NCI-H226 (cell line): Measurements from ENCODE around the gene MROH9.

Source experiments
- DNase-seq: peaks from one replicate; pipeline ENCODE4 v3.0.0-alpha.2; 2015

MROH9 gene

DNA sequence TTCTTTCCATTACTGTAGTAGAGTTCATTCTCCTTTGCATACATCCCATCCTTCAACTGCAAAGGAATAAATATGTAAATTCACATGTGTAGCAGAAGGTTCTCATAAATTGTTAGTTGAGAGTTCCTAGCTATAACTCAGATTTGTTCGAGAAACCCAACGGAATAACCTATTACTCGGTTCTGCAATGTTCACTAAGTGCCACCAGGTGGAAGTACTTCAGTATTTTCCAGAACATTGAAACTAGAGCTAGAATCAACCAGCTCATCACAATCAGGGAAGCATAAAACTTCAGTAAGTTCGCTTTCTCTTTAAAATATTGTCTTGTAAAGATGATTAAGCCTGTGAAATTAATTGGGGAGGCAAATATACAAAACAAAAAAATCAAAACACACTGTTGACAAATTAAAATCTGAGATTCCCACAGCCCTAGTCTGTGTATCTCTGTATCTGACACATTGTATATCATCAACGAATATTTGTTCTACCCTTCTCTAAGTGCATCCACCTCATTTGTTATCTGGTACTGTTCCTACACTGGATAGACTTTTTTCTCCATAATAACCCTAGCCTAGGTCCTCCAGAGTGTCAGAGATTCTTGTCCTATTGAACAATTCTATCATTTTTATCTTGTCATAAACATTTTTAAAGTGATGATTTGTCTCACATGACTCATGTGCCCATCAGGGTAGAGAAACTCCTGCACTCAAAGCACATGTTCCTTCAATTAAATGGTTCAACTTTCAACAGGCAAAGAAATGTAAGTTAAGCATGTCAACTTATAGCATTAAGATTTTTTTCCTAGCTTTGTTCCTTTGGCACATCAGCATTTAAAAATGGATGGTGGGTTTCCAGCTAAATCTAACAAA, 31.9 kb downstream of the MROH9 start:
- DNase-seq = peak; percentile 12

DNA sequence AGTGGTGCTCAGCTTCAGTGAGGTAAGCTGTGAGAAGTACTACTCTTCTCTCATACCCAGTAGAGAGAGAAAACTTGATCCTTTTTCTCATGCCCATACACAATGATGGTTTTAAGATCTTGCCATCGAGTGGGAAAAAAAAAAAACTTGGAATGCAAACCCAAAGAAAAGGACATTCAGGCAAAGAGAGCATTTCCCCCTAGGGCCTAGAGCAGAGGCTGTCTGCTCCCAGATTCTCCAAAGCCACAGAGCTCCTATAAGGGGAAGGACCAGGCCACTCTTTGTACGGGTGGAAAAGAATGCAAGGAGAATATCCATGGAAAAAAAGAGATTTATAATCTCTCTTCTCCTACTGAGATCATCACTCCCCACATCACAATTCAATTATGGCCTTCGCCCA, 34.9 kb downstream of the MROH9 start:
- DNase-seq = no peak

DNA sequence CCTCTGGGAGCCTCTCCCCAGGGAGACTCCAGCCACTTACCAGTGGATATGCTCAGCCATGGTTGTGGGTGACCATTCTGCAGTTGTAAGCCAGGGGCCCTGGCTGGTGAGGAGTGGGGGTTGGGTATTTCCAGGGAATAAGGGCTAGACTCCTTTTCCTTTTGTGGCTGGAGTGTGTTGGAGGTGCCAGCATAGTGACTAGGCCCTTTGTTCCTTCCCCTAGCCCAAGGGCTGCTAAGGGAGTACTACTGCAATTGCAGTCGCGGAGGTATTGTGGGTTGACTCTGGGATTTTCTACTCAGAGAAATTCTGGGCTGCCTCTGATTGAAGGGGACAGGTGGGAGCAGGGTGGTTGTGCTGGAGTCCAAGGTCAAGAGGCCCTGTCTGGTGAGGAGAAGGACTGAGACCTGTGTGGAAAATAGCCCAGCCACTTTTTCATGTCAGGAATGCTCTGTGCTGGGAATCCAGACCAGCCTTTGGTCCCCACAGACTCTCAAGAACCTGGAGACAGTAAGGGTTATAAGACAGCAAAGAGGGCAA, 43.1 kb downstream of the MROH9 start:
- DNase-seq = no peak

DNA sequence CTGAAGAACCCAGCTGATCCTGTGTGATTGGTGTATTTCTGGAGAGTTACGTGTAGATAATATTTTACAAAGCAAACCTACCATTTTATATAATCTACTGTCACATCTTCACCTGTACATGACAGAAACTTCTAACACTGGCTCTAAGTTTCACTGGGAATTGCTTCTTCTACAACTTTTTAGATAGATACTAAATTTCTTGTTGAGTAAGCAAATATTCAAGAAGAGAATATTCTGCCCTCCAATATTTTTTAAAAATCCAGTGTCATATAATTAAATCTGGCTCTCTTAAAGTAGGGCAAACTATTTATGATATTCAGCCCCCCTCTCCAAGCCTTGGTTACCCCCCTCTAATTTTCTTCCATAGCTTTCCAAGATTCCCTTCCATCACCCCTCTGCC, 50.1 kb downstream of the MROH9 start:
- DNase-seq = no peak

DNA sequence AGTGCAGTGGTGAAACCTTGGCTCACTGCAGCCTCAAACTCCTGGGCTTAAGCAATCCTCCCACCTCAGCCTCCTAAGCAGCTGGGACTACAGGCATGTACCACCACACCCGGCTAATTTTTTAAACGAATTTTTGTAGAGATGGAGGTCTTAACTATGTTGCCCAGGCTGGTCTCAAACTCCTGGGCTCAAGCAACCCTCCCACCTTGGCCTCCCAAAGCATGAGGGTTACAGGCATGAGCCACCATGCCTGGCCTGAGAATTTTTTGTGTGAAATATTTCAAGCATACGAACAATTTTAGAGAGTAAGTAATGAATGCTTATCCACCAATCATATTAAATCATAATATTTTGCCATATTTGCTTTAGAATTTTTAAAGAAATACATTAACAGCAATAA, 51.6 kb downstream of the MROH9 start:
- DNase-seq = no peak

DNA sequence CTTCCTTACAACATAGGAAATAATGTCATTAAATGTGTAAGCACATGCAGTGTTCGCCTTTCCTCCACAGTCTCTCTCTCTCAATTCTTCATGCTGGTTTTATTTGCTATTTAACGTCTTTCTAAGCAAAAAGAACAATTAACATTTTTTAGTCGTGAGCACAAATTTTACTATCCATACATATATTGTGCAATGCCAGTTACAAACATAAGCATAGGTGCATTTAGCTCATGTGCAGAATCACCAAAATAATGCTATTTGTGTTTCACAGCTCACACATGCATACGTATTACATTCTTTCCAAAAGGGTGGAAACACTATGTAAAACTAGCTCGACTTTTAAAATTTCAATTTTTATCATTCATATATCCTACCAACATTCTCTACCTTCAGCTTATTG, 52.1 kb downstream of the MROH9 start:
- DNase-seq = no peak

DNA sequence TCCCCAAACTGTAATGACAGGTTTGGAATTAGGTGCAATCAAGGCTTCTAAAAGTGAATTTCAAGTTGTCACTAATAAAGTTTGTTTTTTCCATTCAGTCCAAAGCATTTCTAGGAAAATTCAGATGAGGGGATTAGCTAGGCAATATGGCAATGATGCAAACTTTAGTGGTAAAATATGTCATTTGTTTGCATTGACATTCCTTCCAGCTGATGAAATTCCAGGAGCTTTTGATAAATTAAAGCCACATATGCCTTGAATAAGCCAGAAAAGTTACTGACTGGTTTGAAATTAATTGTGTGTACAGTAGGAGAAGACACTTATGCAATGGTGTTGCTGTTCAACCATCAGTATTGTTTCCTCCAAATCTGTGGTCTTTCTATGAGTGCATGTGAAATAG, 57.8 kb downstream of the MROH9 start:
- no peak for DNase-seq

DNA sequence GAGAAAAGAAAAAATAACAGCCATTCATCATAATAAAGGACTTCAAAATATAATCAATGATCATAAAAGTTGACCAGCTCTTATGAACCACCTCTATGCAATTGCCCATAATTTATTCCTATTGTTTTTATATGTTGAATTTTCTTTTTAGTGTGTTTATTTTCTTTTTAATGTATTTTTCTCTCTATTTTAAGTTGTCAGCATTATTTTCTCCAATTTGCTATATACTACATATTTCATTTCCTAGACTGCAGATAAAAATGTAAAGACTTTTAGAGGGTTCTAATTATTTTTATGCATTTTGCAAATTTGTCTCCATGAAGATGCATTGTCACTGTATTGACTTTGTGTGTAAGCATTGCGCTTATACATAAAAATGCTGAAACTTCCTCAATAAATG, 58.4 kb downstream of the MROH9 start:
- DNase-seq = no peak

DNA sequence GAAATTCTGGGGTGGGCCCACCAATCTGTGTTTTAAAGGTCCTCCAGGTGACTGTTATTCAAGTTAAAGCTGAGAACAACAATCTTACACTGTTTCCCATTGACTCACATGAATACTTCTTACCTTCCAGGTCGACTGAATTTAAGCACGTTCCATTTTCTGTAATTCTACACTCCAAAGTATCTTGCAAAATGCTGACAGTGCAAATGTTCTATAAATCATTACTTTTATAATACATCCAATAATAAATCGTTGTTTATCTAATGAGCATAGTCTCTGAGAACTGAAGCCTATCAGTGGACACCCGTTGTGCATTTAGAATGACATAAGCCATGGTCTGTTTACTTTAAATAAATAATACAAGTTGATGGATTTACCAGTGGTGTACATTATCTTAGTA, 79.5 kb downstream of the MROH9 start:
- no peak for DNase-seq

DNA sequence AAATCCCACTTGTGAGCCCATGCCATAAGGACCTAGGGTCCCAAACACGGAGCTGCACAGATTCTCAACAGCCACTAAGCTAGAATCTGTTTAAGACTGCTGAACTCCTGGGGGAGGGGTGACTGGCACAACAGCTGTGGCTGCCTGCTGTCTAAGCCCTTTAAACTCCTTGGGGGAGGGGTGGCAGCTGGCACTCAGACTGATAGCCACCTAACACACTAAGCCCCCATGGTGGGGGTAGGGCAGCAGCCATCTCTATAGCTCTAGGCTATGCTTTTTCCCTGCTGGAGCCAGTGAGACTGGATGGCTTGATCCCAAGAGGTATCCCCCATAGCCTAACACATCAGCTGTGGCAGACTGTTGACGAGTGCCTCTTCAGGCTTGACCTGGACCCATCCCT, 82.1 kb downstream of the MROH9 start:
- no peak for DNase-seq

DNA sequence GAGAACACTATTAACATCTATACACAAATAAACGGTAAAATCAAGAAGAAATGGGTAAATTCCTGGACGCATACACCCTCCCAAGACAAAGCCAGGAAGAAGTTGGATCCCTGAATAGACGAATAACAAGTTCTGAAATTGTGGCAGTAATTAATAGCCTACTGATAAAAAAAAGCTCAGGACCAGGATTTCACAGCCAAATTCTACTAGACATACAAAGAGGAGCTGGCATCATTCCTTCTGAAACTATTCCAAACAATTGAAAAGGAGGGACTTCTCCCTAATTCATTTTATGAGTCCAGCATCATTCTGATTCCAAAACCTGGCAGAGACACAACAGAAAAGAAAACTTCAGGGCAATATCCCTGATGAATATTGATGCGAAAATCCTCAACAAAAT, 84.6 kb downstream of the MROH9 start:
- DNase-seq = no peak

DNA sequence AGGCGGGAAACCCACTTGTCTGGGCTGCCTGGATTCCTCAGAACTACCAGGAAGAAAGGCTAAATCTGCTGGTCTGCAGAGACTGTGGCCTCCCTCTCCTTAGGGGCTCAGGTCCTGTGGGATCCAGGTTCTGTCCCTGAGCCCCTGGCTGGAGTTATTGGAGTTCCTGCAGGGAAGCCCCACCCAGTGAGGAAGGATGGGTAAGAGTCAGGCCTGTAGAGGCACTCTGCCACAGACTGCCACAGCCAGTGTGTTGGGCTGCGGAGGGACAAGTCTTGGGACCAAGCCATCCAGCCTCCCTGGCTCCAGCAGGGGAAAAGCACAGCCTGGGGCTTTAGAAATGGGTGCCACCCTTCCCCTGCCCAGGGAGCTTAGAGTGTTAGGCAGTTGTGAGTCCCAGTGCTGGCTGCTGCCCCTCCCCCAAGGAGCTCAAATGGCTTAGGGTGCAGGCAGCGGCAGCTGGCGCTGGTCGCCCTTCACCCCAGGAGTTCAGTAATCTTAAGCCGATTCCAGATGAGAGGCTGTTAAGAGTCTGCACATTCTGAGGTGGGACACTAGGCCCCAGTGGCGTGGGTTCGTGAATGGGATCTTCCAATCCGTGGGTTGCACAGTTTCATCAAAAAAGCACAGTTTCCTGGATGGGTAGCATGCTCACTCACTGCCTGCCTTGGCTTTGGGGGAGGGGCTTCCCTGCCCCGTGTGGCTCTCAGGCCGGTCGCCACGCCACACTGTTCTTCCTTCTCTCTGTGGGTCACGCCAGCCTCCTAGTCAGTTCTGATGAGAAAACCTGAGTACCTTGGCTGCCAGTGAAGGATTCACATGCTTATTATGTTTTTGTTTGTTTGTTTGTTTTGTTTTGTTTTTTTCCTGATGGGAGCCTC, 97.7 kb downstream of the MROH9 start:
- no peak for DNase-seq

DNA sequence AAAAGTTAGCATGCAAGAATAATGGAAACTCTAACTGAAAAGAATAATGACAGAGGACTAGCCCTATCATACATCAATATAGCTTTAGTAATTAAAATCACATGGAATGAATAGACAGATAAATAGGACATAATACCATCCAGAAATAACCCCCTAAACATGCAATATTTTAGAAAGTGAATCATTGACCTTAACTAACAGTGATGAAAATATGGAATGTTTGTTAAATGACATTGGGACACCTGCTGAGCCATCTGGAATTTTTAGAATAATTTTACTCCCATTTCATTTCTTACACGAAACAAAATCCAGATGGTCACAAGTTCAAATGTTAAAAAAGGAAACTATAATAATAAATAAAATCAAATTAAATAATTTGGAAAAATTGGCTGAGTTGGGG, 102.3 kb downstream of the MROH9 start:
- DNase-seq = no peak

DNA sequence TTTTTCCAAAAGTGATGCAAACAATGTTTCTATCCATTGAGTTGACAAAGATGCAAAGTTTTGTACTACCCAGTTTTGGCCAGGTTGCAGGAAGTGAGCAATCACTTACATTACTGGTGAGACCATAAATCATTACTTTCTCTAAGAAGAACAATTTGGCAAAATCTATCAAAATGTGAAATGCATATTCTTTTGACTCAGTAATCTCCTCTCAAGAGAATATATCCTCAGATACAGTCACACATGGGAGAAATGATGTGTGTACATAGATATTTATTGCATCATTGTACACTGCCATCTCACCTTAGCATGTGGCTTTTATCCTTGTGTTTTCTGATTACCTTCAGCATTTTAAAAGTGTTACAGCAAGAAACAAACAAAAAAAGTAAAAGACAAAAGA, 103.0 kb downstream of the MROH9 start:
- DNase-seq = no peak

DNA sequence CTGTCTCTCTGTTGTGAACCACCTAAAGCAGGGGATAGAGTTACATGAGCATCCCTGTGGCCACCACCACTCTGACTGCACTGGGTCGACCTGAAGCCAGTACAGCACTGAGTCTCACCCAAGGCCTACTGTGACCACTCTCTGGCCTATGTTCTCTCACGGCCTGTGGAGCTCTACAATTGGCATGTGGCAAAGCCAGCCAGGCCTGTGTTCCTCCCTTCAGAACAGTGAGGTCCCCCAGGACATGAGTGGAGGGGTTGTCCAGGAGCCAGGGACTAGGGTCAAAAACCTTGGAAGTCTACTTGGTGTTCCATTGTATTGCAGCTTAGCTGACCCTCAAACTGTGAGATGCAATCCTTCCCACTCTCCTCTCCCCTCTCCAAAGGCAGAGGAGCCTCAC, 112.7 kb downstream of the MROH9 start:
- DNase-seq = no peak

DNA sequence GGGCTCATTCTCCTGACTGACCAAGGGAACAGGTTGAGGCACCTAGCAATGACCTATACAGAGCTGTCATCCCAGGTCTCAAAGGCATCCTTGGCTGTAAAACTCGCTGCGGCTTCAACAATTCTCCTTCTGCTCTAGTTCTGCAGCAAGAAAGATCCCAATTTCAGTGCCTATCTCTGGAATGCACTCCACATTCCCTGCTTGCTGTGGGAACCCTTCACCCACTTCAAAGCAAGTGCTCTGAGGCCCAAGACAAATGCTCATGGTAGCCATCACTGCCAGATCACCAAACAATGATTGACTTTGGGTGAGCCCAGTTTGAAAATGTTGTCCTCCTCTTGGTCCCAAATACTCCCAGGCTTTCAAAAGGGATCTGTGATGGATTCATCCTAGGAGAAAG, 117.6 kb downstream of the MROH9 start:
- DNase-seq = no peak

DNA sequence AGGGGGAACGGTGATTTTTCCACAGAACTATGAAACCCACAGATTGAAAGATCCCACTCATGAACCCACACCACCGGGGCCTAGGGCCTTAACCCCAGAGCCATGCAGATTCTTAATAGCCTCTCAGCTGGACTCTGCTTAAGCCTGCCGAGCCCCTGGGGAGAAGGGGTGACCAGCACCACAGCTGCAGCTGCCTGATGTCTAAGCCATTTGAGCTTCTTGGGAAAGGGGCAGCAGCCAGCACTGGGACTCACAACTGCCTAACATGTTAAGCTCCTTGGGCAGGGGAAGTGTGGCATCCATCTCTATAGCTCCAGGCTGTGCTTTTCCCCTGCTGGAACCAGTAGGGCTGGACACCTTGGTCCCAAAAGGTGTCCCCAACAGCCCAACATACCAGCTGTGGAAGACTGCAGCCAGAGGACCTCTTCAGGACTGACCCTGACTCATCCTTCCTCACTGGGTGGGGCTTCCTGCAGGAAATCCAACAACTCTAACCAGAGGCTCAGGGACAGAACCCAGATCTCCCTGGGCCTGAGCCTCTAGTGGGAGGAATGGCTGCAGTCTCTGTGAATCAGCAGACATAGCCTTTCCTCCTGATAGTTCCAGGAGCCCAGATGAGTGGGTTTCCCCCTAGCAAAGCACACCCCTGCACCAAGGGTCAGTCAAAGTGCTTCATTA, 120.8 kb downstream of the MROH9 start:
- no peak for DNase-seq

DNA sequence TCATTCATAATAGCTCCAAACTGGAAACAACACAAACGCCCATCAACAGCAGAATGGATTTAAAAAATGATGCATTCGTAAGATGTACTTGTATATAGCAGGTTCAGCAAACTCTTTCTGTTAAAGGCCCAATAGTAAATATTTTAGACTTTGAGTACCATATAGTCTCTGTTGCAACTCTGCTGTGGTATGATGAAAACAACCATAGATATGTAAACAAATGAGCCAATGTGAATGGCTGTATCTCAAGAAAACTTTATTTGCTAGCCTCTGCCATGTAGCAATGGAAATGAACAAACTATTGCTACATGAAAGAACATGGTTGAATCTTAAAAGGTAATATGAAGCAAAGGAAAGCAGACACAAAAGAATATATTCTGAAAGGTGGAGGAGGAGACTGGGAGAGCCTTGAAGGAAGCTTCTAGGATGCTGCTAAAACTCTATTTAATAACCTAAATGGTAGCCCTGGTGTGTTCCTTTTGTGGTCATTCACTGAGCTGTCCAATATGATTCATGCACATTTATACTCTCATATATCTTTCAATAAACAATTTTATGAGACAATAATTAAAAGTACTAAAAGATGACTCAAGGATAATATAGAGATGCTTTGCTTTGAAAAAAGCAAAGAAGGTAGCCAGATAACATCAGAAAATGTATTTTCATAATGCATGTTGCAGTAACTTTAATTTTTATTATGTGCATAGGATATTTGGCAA, 126.2 kb downstream of the MROH9 start:
- DNase-seq = no peak

DNA sequence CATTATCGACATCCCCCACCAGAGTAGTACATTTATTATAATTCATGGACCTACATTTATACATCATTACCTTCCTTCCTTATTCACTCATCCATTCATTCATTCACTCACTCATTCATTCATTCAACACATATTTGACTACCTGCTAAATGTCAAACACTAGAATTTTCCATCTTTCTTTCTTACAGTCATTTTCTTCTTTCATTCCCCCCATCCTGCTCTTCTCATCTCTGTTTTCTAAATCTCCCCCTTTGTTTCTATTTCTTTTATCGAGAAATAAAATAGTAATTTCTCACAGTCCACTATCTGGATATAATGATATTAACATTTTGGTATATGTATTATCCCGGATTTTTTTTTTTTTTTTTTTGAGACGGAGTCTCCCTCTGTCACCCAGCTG, 127.6 kb downstream of the MROH9 start:
- DNase-seq = no peak

DNA sequence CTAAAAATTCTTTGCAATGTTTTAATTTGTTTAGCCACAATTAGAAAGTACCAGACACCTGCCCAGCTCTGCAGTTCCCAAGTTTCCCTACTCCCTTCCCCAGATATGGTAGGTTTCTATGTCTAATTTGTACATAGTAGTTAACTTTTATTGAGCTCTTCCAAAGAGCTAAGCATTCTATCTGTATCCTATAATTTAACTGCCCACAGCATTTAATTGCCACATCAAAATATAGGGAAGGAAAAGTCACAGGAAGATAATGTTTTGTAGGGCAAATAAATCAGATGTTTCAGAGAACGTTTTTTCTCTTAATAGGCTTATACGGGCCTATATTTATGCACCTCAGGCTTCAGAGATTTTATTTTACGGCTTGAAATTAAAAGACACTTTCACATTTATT, 139.7 kb downstream of the MROH9 start:
- no peak for DNase-seq

DNA sequence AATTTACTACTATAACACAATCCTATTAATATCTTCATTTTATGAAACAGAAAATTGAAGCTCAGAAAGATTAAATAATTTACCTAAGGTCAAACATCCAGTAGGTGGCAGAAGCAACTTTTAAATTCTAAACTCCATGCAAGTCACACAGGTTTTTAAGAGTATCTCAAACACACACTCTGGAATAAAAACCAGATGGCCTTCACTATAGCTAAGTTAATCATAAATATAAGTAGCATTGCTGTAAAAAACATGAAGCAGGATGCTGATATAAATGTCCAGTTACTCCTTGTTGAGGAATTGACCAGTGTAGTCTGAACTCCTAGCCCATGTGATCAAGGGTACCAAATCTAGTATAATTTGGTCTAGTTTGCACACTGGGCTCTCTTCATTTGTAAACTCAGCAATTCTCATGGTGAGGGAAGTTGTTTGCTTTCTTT, 146.0 kb downstream of the MROH9 start:
- DNase-seq = no peak

DNA sequence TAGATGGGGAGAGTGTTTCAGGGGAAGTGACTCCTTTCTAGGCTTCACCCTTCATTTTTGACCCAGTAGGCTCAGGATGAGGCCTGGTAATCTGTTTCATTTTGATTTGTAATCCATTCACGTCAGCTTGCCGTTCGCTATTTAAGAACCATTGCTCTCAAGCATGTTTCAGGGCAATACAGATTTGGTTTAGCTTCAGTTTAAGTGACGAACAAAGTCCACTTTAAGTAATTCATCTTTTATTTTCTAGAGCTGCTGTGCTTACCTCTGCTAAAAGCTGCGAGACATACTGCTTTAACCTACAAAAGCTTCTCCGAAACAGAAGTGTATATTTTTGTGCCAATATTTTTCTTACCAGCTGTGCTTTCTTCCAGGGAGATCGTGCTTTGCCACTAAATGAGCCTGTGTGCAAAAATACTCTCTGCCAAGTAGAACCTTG, 146.4 kb downstream of the MROH9 start:
- DNase-seq = no peak

DNA sequence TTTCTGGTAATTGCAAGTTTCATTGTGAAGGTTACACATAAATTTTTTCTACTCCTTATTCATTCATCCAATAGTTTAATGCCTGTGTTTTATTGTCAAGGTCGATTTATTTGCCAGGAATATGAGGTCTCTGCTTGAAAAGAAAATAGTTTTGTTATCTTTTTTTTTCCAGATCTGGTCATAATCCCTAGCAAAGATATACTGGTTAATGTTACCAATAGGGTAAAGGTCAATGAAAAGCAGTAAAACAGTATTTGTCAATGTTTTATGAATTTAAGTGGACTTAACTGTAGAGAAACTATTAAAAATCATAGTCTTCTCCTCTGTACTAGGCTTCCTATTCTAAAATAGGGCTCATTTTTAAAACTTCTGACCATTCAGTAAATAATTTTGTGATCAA, 147.3 kb downstream of the MROH9 start:
- no peak for DNase-seq
